KOPT-K1 (cell line): ENCODE data around the gene TPPP2.
"Not testable (repeated sequence)": the region's sequence is repeated elsewhere in the genome, so short reads cannot be mapped to it uniquely, and the experiment has no call there.

Experiments
- H3K27ac ChIP-seq: fragments of 200-600 bp; sonication (generic); 2 replicates; pipeline ENCODE4 v1.5.1; 2016; ENCODE audit warnings: antibody characterized with exemption, mild to moderate bottlenecking, low read depth, low read length; ENCODE audit not compliant: poor library complexity, severe bottlenecking
- H3K36me3 ChIP-seq: fragments of 200-600 bp; sonication (generic); 2 replicates; pipeline ENCODE4 v1.5.1; 2017; ENCODE audit warnings: antibody characterized with exemption, mild to moderate bottlenecking, low read length, moderate library complexity; ENCODE audit not compliant: insufficient read depth
- H3K9me3 ChIP-seq: fragments of 200-600 bp; sonication (generic); 2 replicates; pipeline ENCODE4 v1.5.1; 2017; ENCODE audit warnings: antibody characterized with exemption, low read length, mild to moderate bottlenecking; ENCODE audit not compliant: insufficient read depth, poor library complexity, severe bottlenecking

Gene TPPP2

GRCh38 chr14:21001218-21001617 is 28.8 kb upstream of the TPPP2 start:
- no peak overlapping the region for H3K27ac ChIP-seq
- H3K36me3 ChIP-seq = peaks cover 11% of the 10 kb centered on the region
- no peaks in the 10 kb centered on the region for H3K9me3 ChIP-seq

DNA sequence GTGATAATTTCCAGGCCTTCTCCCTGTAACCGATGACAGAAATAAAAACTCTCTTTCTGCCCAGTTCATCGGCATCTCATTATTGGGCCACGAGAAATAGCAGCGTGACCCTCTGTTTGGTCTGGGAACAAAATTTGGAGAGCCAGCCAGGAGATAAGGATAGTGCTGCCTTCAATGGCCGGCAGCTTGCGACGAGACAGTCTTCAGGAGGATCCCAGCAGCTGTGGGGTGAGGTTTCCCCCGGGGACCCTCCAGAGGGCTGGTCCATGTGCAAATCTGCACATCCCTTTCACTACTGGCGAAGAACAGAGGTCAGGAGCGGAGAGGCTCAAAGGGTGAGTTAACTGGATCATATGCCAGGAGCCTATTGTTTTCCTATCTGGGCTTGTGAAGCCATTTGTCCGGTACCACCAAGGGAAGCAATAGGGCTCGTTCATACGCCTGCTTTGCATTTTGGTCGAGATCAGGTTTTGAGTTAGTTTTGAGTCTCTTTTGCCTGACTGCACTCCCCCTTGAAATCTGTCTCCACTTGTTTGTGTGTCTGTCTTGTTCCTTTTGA is 26.1 kb upstream of the TPPP2 start:
- H3K36me3 ChIP-seq = no peaks in the 10 kb centered on the region
- H3K27ac ChIP-seq = no peak overlapping the region
- H3K9me3 ChIP-seq = no peaks in the 10 kb centered on the region

GRCh38 chr14:21009721-21010120 is 20.3 kb upstream of the TPPP2 start:
- not testable (repeated sequence) for H3K9me3 ChIP-seq, H3K36me3 ChIP-seq, H3K27ac ChIP-seq

DNA sequence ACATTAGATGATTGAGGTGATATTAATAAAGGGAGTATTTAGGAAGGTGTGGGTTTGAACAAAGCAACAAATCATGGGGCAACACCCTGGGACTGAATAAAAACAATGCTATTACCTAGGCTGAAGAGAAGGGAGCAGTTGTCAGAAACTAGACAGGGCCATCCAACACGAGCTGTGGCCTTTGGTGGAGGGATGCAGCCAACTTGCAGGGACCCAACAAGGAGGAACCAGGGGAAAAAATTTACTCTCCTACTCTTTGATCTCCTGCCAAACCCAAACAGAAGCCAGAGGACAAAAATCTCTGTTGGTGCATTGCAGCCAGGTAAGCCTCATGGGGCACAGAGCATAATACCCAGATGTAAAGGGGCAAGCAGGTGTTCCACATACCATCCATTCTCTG is 18.9 kb upstream of the TPPP2 start:
- Histone ChIP-seq H3K27ac (no peak overlapping the region), H3K9me3 (no peaks in the 10 kb centered on the region), H3K36me3 (no peaks in the 10 kb centered on the region)

- no peaks in the 10 kb centered on the region for H3K36me3 ChIP-seq
- no peak overlapping the region for H3K27ac ChIP-seq
- no peaks in the 10 kb centered on the region for H3K9me3 ChIP-seq
Observed at GRCh38 chr14:21014761-21015190, 15.2 kb upstream of the TPPP2 start.

GRCh38 chr14:21015312-21015711 is 14.7 kb upstream of the TPPP2 start:
- H3K27ac ChIP-seq = no peak overlapping the region
- H3K9me3 ChIP-seq = no peaks in the 10 kb centered on the region
- H3K36me3 ChIP-seq = no peaks in the 10 kb centered on the region

DNA sequence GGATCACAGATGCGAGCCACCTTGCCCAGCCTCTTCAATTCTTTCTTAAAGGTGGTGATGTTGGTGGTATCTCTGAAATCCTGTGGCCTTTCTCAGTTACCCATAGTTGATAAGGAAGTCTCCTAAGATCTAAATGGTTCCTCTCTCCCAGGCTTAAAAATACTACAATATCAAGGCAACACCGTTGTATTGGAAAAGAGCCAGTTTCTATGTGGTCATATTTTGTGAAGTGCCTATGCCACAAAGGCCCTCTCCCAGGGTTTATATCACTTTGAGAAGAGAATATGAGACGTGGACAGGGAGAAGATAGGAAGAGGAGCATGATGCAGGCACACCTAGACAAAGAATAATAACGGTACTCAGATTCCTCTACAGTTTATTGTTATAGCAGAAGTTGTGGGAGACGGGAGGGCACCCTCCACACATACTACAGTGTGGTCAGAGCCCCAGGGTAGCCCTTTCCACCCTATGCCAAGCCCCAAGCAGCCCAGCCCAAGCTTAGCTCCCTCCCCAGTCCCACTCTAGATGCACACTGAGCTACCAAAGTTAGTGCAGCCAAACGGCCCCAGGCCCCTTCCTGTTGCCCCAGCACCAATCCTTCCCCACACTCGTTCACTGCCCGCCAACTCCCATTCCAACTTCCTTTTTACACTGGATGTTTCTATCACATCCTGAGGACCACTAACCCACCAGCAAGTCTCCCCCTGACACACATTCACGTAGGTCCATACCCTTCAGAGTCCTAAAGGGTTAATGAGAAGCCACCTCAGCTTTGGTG is 13.4 kb upstream of the TPPP2 start:
- H3K27ac ChIP-seq = no peak overlapping the region
- no peaks in the 10 kb centered on the region for H3K36me3 ChIP-seq
- no peaks in the 10 kb centered on the region for H3K9me3 ChIP-seq

DNA sequence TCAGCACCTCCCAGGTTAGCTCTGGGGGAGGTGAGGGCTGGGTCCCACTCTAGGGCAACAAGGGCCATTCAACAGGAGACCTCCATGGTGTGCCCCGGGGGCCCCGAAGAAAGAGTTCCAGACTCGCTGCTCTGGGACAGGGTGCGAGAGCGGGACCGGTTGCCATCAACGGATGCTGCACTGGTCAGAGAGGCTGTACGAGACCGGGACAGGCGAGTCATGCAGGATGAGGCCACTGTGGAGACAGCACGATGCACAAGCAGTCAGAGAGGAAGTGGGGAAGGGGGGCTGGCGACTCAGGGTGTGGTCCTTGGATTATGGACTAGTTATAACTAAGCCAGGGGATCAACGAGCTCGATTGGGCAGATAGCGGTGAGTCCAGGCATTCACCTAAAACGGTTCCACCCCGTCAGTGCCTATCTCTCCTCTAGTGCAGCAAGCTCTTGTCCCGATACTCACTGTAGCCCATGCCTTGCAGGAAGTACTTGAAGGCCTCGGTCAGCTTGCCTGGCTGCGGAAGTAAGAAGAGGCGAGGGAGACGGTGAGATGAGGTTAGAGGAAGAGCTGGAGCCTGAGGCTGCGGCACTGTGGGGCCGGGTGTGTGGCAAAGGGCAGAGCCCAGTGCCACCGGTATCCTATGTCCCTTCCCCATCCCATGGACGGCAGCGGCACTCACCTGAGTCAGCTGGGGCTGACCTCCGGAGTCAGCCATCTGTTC is 12.3 kb upstream of the TPPP2 start:
- H3K36me3 ChIP-seq = no peaks in the 10 kb centered on the region
- no peaks in the 10 kb centered on the region for H3K9me3 ChIP-seq
- no peak overlapping the region for H3K27ac ChIP-seq

- no peaks in the 10 kb centered on the region for H3K9me3 ChIP-seq
- H3K36me3 ChIP-seq = no peaks in the 10 kb centered on the region
- no peak overlapping the region for H3K27ac ChIP-seq
Observed at GRCh38 chr14:21018286-21018685, 11.7 kb upstream of the TPPP2 start.

- H3K9me3 ChIP-seq = no peaks in the 10 kb centered on the region
- H3K27ac ChIP-seq = no peak overlapping the region
- H3K36me3 ChIP-seq = no peaks in the 10 kb centered on the region
Observed at GRCh38 chr14:21018781-21019180, 11.2 kb upstream of the TPPP2 start.

- Histone ChIP-seq H3K9me3 (no peaks in the 10 kb centered on the region), H3K36me3 (no peaks in the 10 kb centered on the region), H3K27ac (no peak overlapping the region)
Observed at GRCh38 chr14:21019366-21019765, 10.7 kb upstream of the TPPP2 start.

- Histone ChIP-seq H3K9me3 (no peaks in the 10 kb centered on the region), H3K36me3 (no peaks in the 10 kb centered on the region), H3K27ac (no peak overlapping the region)
Observed at GRCh38 chr14:21020977-21021545, 9.0 kb upstream of the TPPP2 start.

DNA sequence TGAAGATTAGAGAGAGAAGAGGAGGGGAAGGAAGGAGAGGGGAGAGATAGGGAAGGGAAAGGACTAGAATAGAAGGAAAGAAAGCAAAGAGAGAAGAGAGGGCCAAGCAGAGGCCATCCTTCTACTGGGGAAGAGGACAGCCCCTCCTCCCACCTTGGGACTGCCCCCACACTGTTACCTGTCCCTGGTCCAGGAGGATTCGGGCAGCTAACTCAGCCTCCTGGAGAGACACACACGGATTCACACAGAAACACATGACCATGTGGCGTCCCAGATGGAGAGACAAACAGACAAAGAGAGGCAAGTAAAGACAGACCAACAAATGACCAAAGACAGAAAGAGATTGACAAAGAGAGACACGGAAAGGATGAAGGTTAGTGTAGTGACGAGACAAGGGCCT is 7.3 kb upstream of the TPPP2 start:
- H3K9me3 ChIP-seq = no peaks in the 10 kb centered on the region
- H3K36me3 ChIP-seq = no peaks in the 10 kb centered on the region
- no peak overlapping the region for H3K27ac ChIP-seq

DNA sequence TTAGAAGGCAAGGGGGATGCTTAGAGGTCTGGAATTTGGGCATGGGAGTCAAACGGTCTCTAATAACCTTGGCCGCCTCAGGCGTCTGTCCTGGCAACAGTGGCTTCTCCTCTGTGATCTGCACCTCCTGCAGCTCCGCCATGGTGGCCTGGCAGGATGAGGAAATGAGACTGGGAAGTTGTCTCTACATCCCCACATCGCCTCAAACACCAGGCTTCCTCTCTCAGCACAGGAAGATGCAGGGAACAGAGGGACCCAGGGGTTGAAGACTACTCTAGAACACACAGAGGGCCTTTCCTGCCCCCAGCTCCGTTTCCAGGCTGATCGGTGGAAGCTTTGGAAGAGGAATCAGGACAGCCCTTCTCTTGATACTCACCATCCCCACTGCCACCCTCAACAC is 6.8 kb upstream of the TPPP2 start:
- Histone ChIP-seq H3K36me3 (no peaks in the 10 kb centered on the region), H3K9me3 (no peaks in the 10 kb centered on the region), H3K27ac (no peak overlapping the region)

GRCh38 chr14:21023817-21024584 is 6.0 kb upstream of the TPPP2 start:
- no peaks in the 10 kb centered on the region for H3K9me3 ChIP-seq
- no peak overlapping the region for H3K27ac ChIP-seq
- no peaks in the 10 kb centered on the region for H3K36me3 ChIP-seq
